ENCODE measurements around the gene TMEM179.
"Not testable (repeated sequence)": the region's sequence is repeated elsewhere in the genome, so short reads cannot be mapped to it uniquely, and the experiment has no call there.

Gene TMEM179

GRCh38 chr14:104637546-104638003, 33.0 kb upstream of the TMEM179 start:
- H3K4me3 ChIP-seq (ENCODE audit: control insufficient read depth, low read depth, low read length), result no peak overlapping the region
- no peak for DNase-seq (ENCODE audit: low read depth)
- TF ChIP-seq CTCF (IDR thresholded peaks at IDR 0.05; ENCODE audit: control insufficient read depth, insufficient read depth, low read depth, low read length, missing control alignments), result no peak

- DNase-seq (ENCODE audit: low read depth), result not testable (repeated sequence)
Observed at GRCh38 chr14:104636846-104637545, 32.4 kb upstream of the TMEM179 start.

GRCh38 chr14:104636131-104636530, 31.6 kb upstream of the TMEM179 start:
- no peak overlapping the region for H3K4me3 ChIP-seq (ENCODE audit: control insufficient read depth, low read depth, low read length)
- no peak for TF ChIP-seq CTCF (IDR thresholded peaks at IDR 0.05; ENCODE audit: control insufficient read depth, insufficient read depth, low read depth, low read length, missing control alignments)
- no peak for DNase-seq (ENCODE audit: low read depth)

More at GRCh38 chr14:104636846-104637545, 32.4 kb upstream of the TMEM179 start:
- not testable (repeated sequence) for H3K4me3 ChIP-seq (ENCODE audit: control insufficient read depth, low read depth, low read length)

- no peak for TF ChIP-seq CTCF (IDR thresholded peaks at IDR 0.05; ENCODE audit: control insufficient read depth, insufficient read depth, low read depth, low read length, missing control alignments)
- DNase-seq (ENCODE audit: low read depth), result no peak
- H3K4me3 ChIP-seq (ENCODE audit: control insufficient read depth, low read depth, low read length), result no peak overlapping the region
Observed at GRCh38 chr14:104635717-104636116, 31.1 kb upstream of the TMEM179 start.

- TF ChIP-seq CTCF (IDR thresholded peaks at IDR 0.05; ENCODE audit: control insufficient read depth, insufficient read depth, low read depth, low read length, missing control alignments), result no peak
Observed at GRCh38 chr14:104634886-104635570, 30.5 kb upstream of the TMEM179 start.

GRCh38 chr14:104634138-104634760, 29.7 kb upstream of the TMEM179 start:
- no peak for TF ChIP-seq CTCF (IDR thresholded peaks at IDR 0.05; ENCODE audit: control insufficient read depth, insufficient read depth, low read depth, low read length, missing control alignments)
- no peak overlapping the region for H3K4me3 ChIP-seq (ENCODE audit: control insufficient read depth, low read depth, low read length)
- no peak for DNase-seq (ENCODE audit: low read depth)

More at GRCh38 chr14:104634886-104635570, 30.5 kb upstream of the TMEM179 start:
- DNase-seq (ENCODE audit: low read depth), result no peak
- H3K4me3 ChIP-seq (ENCODE audit: control insufficient read depth, low read depth, low read length), result no peak overlapping the region

Data from AG09309 (cell line).